GM23248 (cell line): ENCODE data around the gene CFAP251. TPM values are rescaled to one million over a fixed set of nuclear protein-coding genes. Genes with fewer than 3 reads are reported as not detected.
"Not testable (repeated sequence)": the region's sequence is repeated elsewhere in the genome, so short reads cannot be mapped to it uniquely, and the experiment has no call there.

ENCODE experiments used
- DNase-seq: peaks from one replicate; pipeline ENCODE4 v3.0.0-alpha.2; 2015
- H2AFZ ChIP-seq: fragments of 200-600 bp; sonication (generic); 2 replicates; pipeline ENCODE4 v1.6.1; 2016; ENCODE audit warnings: antibody characterized with exemption
- H3F3A ChIP-seq: fragments of 200-600 bp; sonication (generic); 2 replicates; pipeline ENCODE4 v1.6.1; 2016; ENCODE audit warnings: mild to moderate bottlenecking, antibody characterized with exemption, mixed run types; ENCODE audit not compliant: insufficient read depth
- H3K27ac ChIP-seq: fragments of 200-600 bp; sonication (generic); 2 replicates; pipeline ENCODE4 v1.5.1; 2016; ENCODE audit warnings: mild to moderate bottlenecking
- H3K27me3 ChIP-seq: fragments of 200-600 bp; sonication (generic); replicated peaks from 2 replicates; pipeline ENCODE4 v1.6.1; 2016; ENCODE audit warnings: mild to moderate bottlenecking; ENCODE audit not compliant: insufficient read depth
- H3K36me3 ChIP-seq: fragments of 200-600 bp; sonication (generic); 2 replicates; pipeline ENCODE4 v1.6.1; 2016; ENCODE audit warnings: low read depth, mild to moderate bottlenecking
- H3K4me1 ChIP-seq: fragments of 200-600 bp; sonication (generic); 2 replicates; pipeline ENCODE4 v1.6.1; 2016; ENCODE audit warnings: mild to moderate bottlenecking; ENCODE audit not compliant: insufficient read depth
- H3K4me2 ChIP-seq: fragments of 200-600 bp; sonication (generic); one replicate; pipeline ENCODE4 v1.6.1; 2016; ENCODE audit warnings: mild to moderate bottlenecking; ENCODE audit not compliant: unreplicated experiment
- H3K4me3 ChIP-seq: fragments of 200-600 bp; sonication (generic); 2 replicates; pipeline ENCODE4 v1.5.1; 2016; ENCODE audit warnings: mild to moderate bottlenecking
- H3K79me2 ChIP-seq: fragments of 200-600 bp; sonication (generic); 2 replicates; pipeline ENCODE4 v1.6.1; 2016; ENCODE audit warnings: mild to moderate bottlenecking; ENCODE audit not compliant: insufficient read depth
- H3K9ac ChIP-seq: fragments of 200-600 bp; sonication (generic); 2 replicates; pipeline ENCODE4 v1.6.1; 2016; ENCODE audit warnings: mild to moderate bottlenecking
- H3K9me2 ChIP-seq: fragments of 200-600 bp; sonication (generic); 2 replicates; pipeline ENCODE4 v1.6.1; 2016; ENCODE audit warnings: mixed run types, mild to moderate bottlenecking, moderate library complexity; ENCODE audit not compliant: insufficient read depth
- H3K9me3 ChIP-seq: fragments of 200-600 bp; sonication (generic); one replicate; pipeline ENCODE4 v1.6.1; 2017; ENCODE audit warnings: low read depth
- H4K20me1 ChIP-seq: fragments of 200-600 bp; sonication (generic); 2 replicates; pipeline ENCODE4 v1.6.0; 2016; ENCODE audit not compliant: insufficient read depth
- EZH2 ChIP-seq: fragments of 200-600 bp; sonication (generic); IDR thresholded peaks from 2 replicates; pipeline ENCODE4 v1.6.1; 2018; ENCODE audit warnings: antibody characterized with exemption, mild to moderate bottlenecking; ENCODE audit not compliant: insufficient read depth, poor library complexity, severe bottlenecking
- EZH2phosphoT487 ChIP-seq: fragments of 200-600 bp; sonication (generic); IDR thresholded peaks from 2 replicates; pipeline ENCODE4 v1.6.1; 2018; ENCODE audit warnings: antibody characterized with exemption, moderate library complexity, mild to moderate bottlenecking, low read depth; ENCODE audit not compliant: insufficient read depth
- WGBS, 2 experiments: methylation state at CpG; one replicate each; pipeline ENCODE4 v1.1.6; 2015 to 2017; ENCODE audit warnings: low lambda C conversion rate in 2 of 2, low coverage in 1 of 2; ENCODE audit errors: missing lambda C conversion rate in 2 of 2; 5-methylcytosine and 5-hydroxymethylcytosine counted together
- in situ Hi-C: fragments of 300-500 bp; cut with MboI; formaldehyde crosslinking; loops from 2 replicates; pipeline ENCODE4 v1.15.0; 2020
- polyA plus RNA-seq: library from polyadenylated mRNA; unstranded; fragments of >200 nt; fragmentation: Nextera tagmentation; extraction: Ambion mirVana; gene quantifications from 2 replicates; pipeline ENCODE4 v1.2.1, GENCODE V29; 2016
- total RNA-seq: library from RNA; depleted of rRNA; stranded (reverse); fragments of >200 nt; shearing (Covaris generic); gene quantifications from 2 replicates; pipeline ENCODE4 v1.2.3, GENCODE V29; 2014

The CFAP251 gene
- total and polyA plus RNA-seq, 2 experiments from 2014 or later, result 0.58 to 1.6 TPM

- Histone ChIP-seq H3K9me3 (no peaks in the 10 kb centered on the region), H3K4me1 (peaks cover 16% of the 10 kb centered on the region), H3K4me3 (peak overlapping the region; percentile 89), H3K36me3 (peaks cover 9% of the 10 kb centered on the region; the same call in 1 of the 2 replicates), H2AFZ (peak overlapping the region; percentile 84), H3K9ac (peak overlapping the region; percentile 97), H3K9me2 (no peaks in the 10 kb centered on the region), H3K4me2 (peak overlapping the region; percentile 87), H3K79me2 (peaks cover 52% of the 10 kb centered on the region), H3K27me3 (no peaks in the 10 kb centered on the region), H3F3A (peaks cover 28% of the 10 kb centered on the region), H3K27ac (peak overlapping the region; percentile 96), H4K20me1 (0 out of 2 replicates have a peak, but pooled peaks cover 2% of the 10 kb centered on the region)
- TF ChIP-seq EZH2 (no peak), EZH2phosphoT487 (no peak)
- DNase-seq, result no peak
- 1% methylated on average over 7 of the region's 7 CpGs for WGBS, 2 experiments
- in situ Hi-C loops, result loop anchor here (10.0 kb wide), 1 partner anchor 194 kb away; no protein-coding TSS in a partner anchor
Measured at GRCh38 chr12:121889274-121889624, 29.1 kb upstream of the CFAP251 start.

- peaks cover 56% of the 10 kb centered on the region for H3K79me2 ChIP-seq
- not testable (repeated sequence) for H3K9me3 ChIP-seq, H3K27me3 ChIP-seq, H4K20me1 ChIP-seq, H3K9me2 ChIP-seq, H3K36me3 ChIP-seq
- H3K9ac ChIP-seq, result peak overlapping the region; percentile 97
- WGBS, 2 experiments, result 10 to 11% methylated on average over 6 of the region's 6 CpGs
- H3K4me1 ChIP-seq, result peaks cover 19% of the 10 kb centered on the region
- H2AFZ ChIP-seq, result peak overlapping the region; percentile 84
- H3K4me2 ChIP-seq, result peak overlapping the region; percentile 87
- H3F3A ChIP-seq, result peaks cover 28% of the 10 kb centered on the region
- peak; percentile 58 for DNase-seq
- in situ Hi-C loops, result loop anchor here (10.0 kb wide), 1 partner anchor 195 kb away; no protein-coding TSS in a partner anchor
- H3K4me3 ChIP-seq, result peak overlapping the region; percentile 89
- peak overlapping the region; percentile 96 for H3K27ac ChIP-seq
Measured at GRCh38 chr12:121889661-121890060, 28.7 kb upstream of the CFAP251 start.

GRCh38 chr12:121892673-121893561, 25.5 kb upstream of the CFAP251 start:
- WGBS, 2 experiments, result 84 to 87% methylated on average over 13 of the region's 13 CpGs
- TF ChIP-seq EZH2, result no peak
- Histone ChIP-seq H3K79me2 (peaks cover 87% of the 10 kb centered on the region), H3K27ac (peak overlapping the region; percentile 37; the same call in 1 of the 2 replicates), H4K20me1 (0 out of 2 replicates have a peak, but pooled peaks cover 5% of the 10 kb centered on the region), H3K4me2 (no peak overlapping the region), H3K9me2 (no peaks in the 10 kb centered on the region), H3F3A (peaks cover 19% of the 10 kb centered on the region), H3K27me3 (no peaks in the 10 kb centered on the region), H3K4me1 (peaks cover 19% of the 10 kb centered on the region), H2AFZ (no peak overlapping the region), H3K4me3 (no peak overlapping the region), H3K9ac (no peak overlapping the region), H3K9me3 (no peaks in the 10 kb centered on the region), H3K36me3 (peaks cover 29% of the 10 kb centered on the region)
- in situ Hi-C loops, result no loop called here
- no peak for DNase-seq

- peak overlapping the region; percentile 65 for H3K9ac ChIP-seq
- no peak overlapping the region for H2AFZ ChIP-seq
- peaks cover 16% of the 10 kb centered on the region for H3F3A ChIP-seq
- no peak for TF ChIP-seq EZH2phosphoT487
- no peak for TF ChIP-seq EZH2
- peaks cover 35% of the 10 kb centered on the region for H3K36me3 ChIP-seq
- H3K4me2 ChIP-seq, result peak overlapping the region; percentile 71
- in situ Hi-C loops, result no loop called here
- no peaks in the 10 kb centered on the region for H3K27me3 ChIP-seq
- H3K9me2 ChIP-seq, result no peaks in the 10 kb centered on the region
- no peaks in the 10 kb centered on the region for H3K9me3 ChIP-seq
- H3K79me2 ChIP-seq, result peaks cover 98% of the 10 kb centered on the region
- H4K20me1 ChIP-seq, result 0 out of 2 replicates have a peak, but pooled peaks cover 5% of the 10 kb centered on the region
- DNase-seq, result peak; percentile 85
- H3K27ac ChIP-seq, result peak overlapping the region; percentile 37
- 0 to 6% methylated on average over 1 of the region's 1 CpG for WGBS, 2 experiments
- peaks cover 19% of the 10 kb centered on the region for H3K4me1 ChIP-seq
- H3K4me3 ChIP-seq, result peak overlapping the region; percentile 41
Measured at GRCh38 chr12:121893961-121894460, 24.4 kb upstream of the CFAP251 start.
